Hindlimb muscle (tissue), 1 donor: ENCODE measurements around the gene BDH1. TPM values are rescaled to one million over a fixed set of nuclear protein-coding genes. Genes with fewer than 3 reads are reported as not detected.
"Not testable (repeated sequence)": the region's sequence is repeated elsewhere in the genome, so short reads cannot be mapped to it uniquely, and the experiment has no call there.

Source experiments
- DNase-seq: peaks from one replicate; pipeline ENCODE4 v3.0.0-alpha.2; 2013
- polyA plus RNA-seq: library from polyadenylated mRNA; unstranded; fragments of 120-200 nt; gene quantifications from one replicate; pipeline ENCODE4 v1.2.1, GENCODE V29; 2013; ENCODE audit not compliant: insufficient read length

Gene BDH1
- polyA plus RNA-seq, 1 donor, result 5.5 TPM

- DNase-seq, result no peak
These were observed 21.8 kb upstream of the BDH1 start for GRCh38 chr3:197577366-197578074.

GRCh38 chr3:197576838-197577237 lies 21.1 kb upstream of the BDH1 start:
- no peak for DNase-seq

GRCh38 chr3:197575362-197575761 lies 19.6 kb upstream of the BDH1 start:
- no peak for DNase-seq

GRCh38 chr3:197574396-197574991 lies 18.7 kb upstream of the BDH1 start:
- DNase-seq, result not testable (repeated sequence)

- no peak for DNase-seq
These were observed 17.4 kb upstream of the BDH1 start for GRCh38 chr3:197573048-197573767.

- DNase-seq, result not testable (repeated sequence)
These were observed 16.1 kb upstream of the BDH1 start for GRCh38 chr3:197571880-197572172.

- DNase-seq, result not testable (repeated sequence)
These were observed 15.5 kb upstream of the BDH1 start for GRCh38 chr3:197571074-197571879.

- DNase-seq, result not testable (repeated sequence)
These were observed 13.7 kb upstream of the BDH1 start for GRCh38 chr3:197569433-197569832.

GRCh38 chr3:197567904-197568681 lies 12.3 kb upstream of the BDH1 start:
- DNase-seq, result no peak

GRCh38 chr3:197566155-197566554 lies 10.4 kb upstream of the BDH1 start:
- DNase-seq, result not testable (repeated sequence)

- DNase-seq, result no peak
These were observed 8.5 kb upstream of the BDH1 start for GRCh38 chr3:197564097-197564843.

- DNase-seq, result no peak
These were observed 6.9 kb upstream of the BDH1 start for GRCh38 chr3:197562398-197563251.

GRCh38 chr3:197561926-197562325 lies 6.2 kb upstream of the BDH1 start:
- DNase-seq, result no peak

- no peak for DNase-seq
These were observed 3.9 kb upstream of the BDH1 start for GRCh38 chr3:197559651-197560050.

GRCh38 chr3:197554562-197555280 lies 1.0 kb downstream of the BDH1 start:
- peak; percentile 91 for DNase-seq

- DNase-seq, result no peak
These were observed 1.6 kb downstream of the BDH1 start for GRCh38 chr3:197554196-197554561.

GRCh38 chr3:197552198-197552597 lies 3.6 kb downstream of the BDH1 start:
- no peak for DNase-seq

- DNase-seq, result no peak
These were observed 5.3 kb downstream of the BDH1 start for GRCh38 chr3:197550489-197550888.

- DNase-seq, result no peak
These were observed 6.4 kb downstream of the BDH1 start for GRCh38 chr3:197549261-197549885.
